Measurements from ENCODE around the gene UNC45B.
"Not testable (repeated sequence)": the region's sequence is repeated elsewhere in the genome, so short reads cannot be mapped to it uniquely, and the experiment has no call there.

The UNC45B gene

GRCh38 chr17:35147375-35147905 is at the start of gene UNC45B:
Gene UNC45B (plus strand): TSS chr17:35147817. CDS start chr17:35148264, 447 bp downstream.
- no peak for DNase-seq (ENCODE audit: low read depth in 4 of 4, low spot score in 1 of 4)

GRCh38 chr17:35099908-35100307 is 47.7 kb upstream of the UNC45B start:
- no peak for DNase-seq (ENCODE audit: low read depth in 4 of 4, low spot score in 1 of 4)

- no peak for DNase-seq (ENCODE audit: low read depth in 4 of 4, low spot score in 1 of 4)
Measured at GRCh38 chr17:35101036-35101435, 46.6 kb upstream of the UNC45B start.

GRCh38 chr17:35101725-35102124 is 45.9 kb upstream of the UNC45B start:
- DNase-seq (ENCODE audit: low read depth in 4 of 4, low spot score in 1 of 4), result no peak

- DNase-seq (ENCODE audit: low read depth in 4 of 4, low spot score in 1 of 4), result no peak
Measured at GRCh38 chr17:35103271-35103670, 44.3 kb upstream of the UNC45B start.

- DNase-seq (ENCODE audit: low read depth in 4 of 4, low spot score in 1 of 4), result no peak
Measured at GRCh38 chr17:35104844-35105450, 42.7 kb upstream of the UNC45B start.

- not testable (repeated sequence) for DNase-seq (ENCODE audit: low read depth in 4 of 4, low spot score in 1 of 4)
Measured at GRCh38 chr17:35110791-35111190, 36.8 kb upstream of the UNC45B start.

- DNase-seq (ENCODE audit: low read depth in 4 of 4, low spot score in 1 of 4), result no peak
Measured at GRCh38 chr17:35116845-35117244, 30.8 kb upstream of the UNC45B start.

- DNase-seq (ENCODE audit: low read depth in 4 of 4, low spot score in 1 of 4), result peak in 1 of 4 experiments; percentile 9
Measured at GRCh38 chr17:35117984-35118383, 29.6 kb upstream of the UNC45B start.

- peak; percentile 57 to 74 (median 67) for DNase-seq (ENCODE audit: low read depth in 4 of 4, low spot score in 1 of 4)
Measured at GRCh38 chr17:35119370-35120165, 28.0 kb upstream of the UNC45B start, which contains the start of gene RAD51D. Gene RAD51D (minus strand): TSS chr17:35119860. CDS start chr17:35119613, 247 bp downstream.

GRCh38 chr17:35121315-35121714 is 26.3 kb upstream of the UNC45B start, which contains the start of gene FNDC8:
Gene FNDC8 (plus strand): TSS chr17:35121615. CDS start chr17:35121694, 79 bp downstream.
- DNase-seq (ENCODE audit: low read depth in 4 of 4, low spot score in 1 of 4), result no peak

- no peak for DNase-seq (ENCODE audit: low read depth in 4 of 4, low spot score in 1 of 4)
Measured at GRCh38 chr17:35127751-35128514, 19.7 kb upstream of the UNC45B start.

GRCh38 chr17:35129154-35129972 is 18.3 kb upstream of the UNC45B start:
- DNase-seq (ENCODE audit: low read depth in 4 of 4, low spot score in 1 of 4), result no peak

GRCh38 chr17:35129973-35130351 is 17.7 kb upstream of the UNC45B start:
- DNase-seq (ENCODE audit: low read depth in 4 of 4, low spot score in 1 of 4), result no peak

- no peak for DNase-seq (ENCODE audit: low read depth in 4 of 4, low spot score in 1 of 4)
Measured at GRCh38 chr17:35130392-35130791, 17.2 kb upstream of the UNC45B start.

- no peak for DNase-seq (ENCODE audit: low read depth in 4 of 4, low spot score in 1 of 4)
Measured at GRCh38 chr17:35132099-35132498, 15.5 kb upstream of the UNC45B start.

- no peak for DNase-seq (ENCODE audit: low read depth in 4 of 4, low spot score in 1 of 4)
Measured at GRCh38 chr17:35132816-35133550, 14.6 kb upstream of the UNC45B start.

- no peak for DNase-seq (ENCODE audit: low read depth in 4 of 4, low spot score in 1 of 4)
Measured at GRCh38 chr17:35135322-35135721, 12.3 kb upstream of the UNC45B start.

- no peak for DNase-seq (ENCODE audit: low read depth in 4 of 4, low spot score in 1 of 4)
Measured at GRCh38 chr17:35138218-35138617, 9.4 kb upstream of the UNC45B start.

All from stimulated activated CD4-positive, alpha-beta T cell treated with anti-CD3 and anti-CD28 coated beads, Interleukin-1b, Interleukin-23, amount 100 ng/mL, for 24 hours (primary cell).